OCI-LY3 (cell line): ENCODE results near the gene NFYC.

ENCODE experiments used
- CTCF ChIP-seq: fragments of 200-600, 300-600 bp; sonication (generic); IDR thresholded peaks from 2 replicates; pipeline ENCODE4 v1.5.1; 2014; ENCODE audit warnings: antibody characterized with exemption, low read length, low read depth
- EZH2phosphoT487 ChIP-seq: fragments of 200-600 bp; shearing (Covaris generic); IDR thresholded peaks from 2 replicates; pipeline ENCODE4 v1.6.1; 2018; ENCODE audit warnings: antibody characterized with exemption, mixed run types, low read depth

GRCh38 chr1:40662864-40663263, 28.6 kb upstream of the NFYC start:
- TF ChIP-seq EZH2phosphoT487: no peak
- TF ChIP-seq CTCF: no peak
